H1 (cell line): ENCODE results near the gene PRTG. TPM values are rescaled to one million over a fixed set of nuclear protein-coding genes. Genes with fewer than 3 reads are reported as not detected.

Experiments
- CTCF ChIA-PET: fragments of 300-600 bp; sonication (Branson Sonifier 250); formaldehyde crosslinking; loops from one replicate; lab custom pipeline; 2021; ENCODE audit not compliant: partially characterized antibody; lab: Charles Lee
- POLR2A ChIA-PET: fragments of 300-600 bp; sonication (Branson Sonifier 250); formaldehyde crosslinking; loops from one replicate; lab custom pipeline; 2021; ENCODE audit warnings: inconsistent platforms; ENCODE audit not compliant: partially characterized antibody; lab: Charles Lee
- DNase-seq, 2 experiments: peaks; one replicate each; pipeline versions ENCODE4 v3.0.0 to v3.0.0-alpha.2; 2010 to 2022; ENCODE audit warnings: low spot score in 2 of 2, low read depth in 1 of 2, mixed read lengths in 1 of 2
- FAIRE-seq: peaks from 2 replicates; lab custom pipeline; 2011; peaks lifted over from hg19 to GRCh38; lab: Jason Lieb, UNC
- H2AFZ ChIP-seq: 2 replicates; pipeline ENCODE4 v1.8.1; 2012; ENCODE audit warnings: low read length, inconsistent platforms
- H2AK5ac ChIP-seq: 2 replicates; pipeline ENCODE4 v1.6.1; 2013; ENCODE audit warnings: low read depth, low read length
- H2BK120ac ChIP-seq: replicated peaks from 2 replicates; pipeline ENCODE3; 2013; ENCODE audit warnings: low read depth, low read length, inconsistent platforms
- H2BK12ac ChIP-seq: 2 replicates; pipeline ENCODE4 v1.6.1; 2013; ENCODE audit warnings: low read depth, low read length
- H2BK15ac ChIP-seq: 2 replicates; pipeline ENCODE4 v1.6.1; 2013; ENCODE audit warnings: low read length
- H2BK20ac ChIP-seq: 2 replicates; pipeline ENCODE4 v1.6.1; 2013; ENCODE audit warnings: low read length
- H2BK5ac ChIP-seq: 2 replicates; pipeline ENCODE4 v1.6.1; 2013; ENCODE audit warnings: low read depth, low read length
- H3K14ac ChIP-seq: 2 replicates; pipeline ENCODE4 v1.6.1; 2013; ENCODE audit warnings: inconsistent platforms; ENCODE audit not compliant: insufficient read length
- H3K18ac ChIP-seq: 2 replicates; pipeline ENCODE4 v1.6.1; 2013; ENCODE audit warnings: low read length; ENCODE audit errors: extremely low read depth
- H3K23ac ChIP-seq: 2 replicates; pipeline ENCODE4 v1.6.1; 2013; ENCODE audit warnings: inconsistent platforms; ENCODE audit not compliant: insufficient read length
- H3K23me2 ChIP-seq: 2 replicates; pipeline ENCODE4 v1.6.1; 2013; ENCODE audit warnings: low read depth, low read length
- H3K27ac ChIP-seq: 2 replicates; pipeline ENCODE4 v1.6.1; 2011; ENCODE audit warnings: low read depth, low read length, inconsistent platforms
- H3K27me3 ChIP-seq, 4 experiments: replicated peaks in 1 of 4; 1 replicate in 1 of 4; 2 replicates in 3 of 4; pipeline versions ENCODE4 v1.6.1 to v1.8.1; 2011 to 2013; ENCODE audit warnings: low read length in 3 of 4, mild to moderate bottlenecking in 3 of 4, inconsistent platforms in 2 of 4, mixed read lengths in 2 of 4, moderate library complexity in 1 of 4; ENCODE audit not compliant: control insufficient read depth in 3 of 4, insufficient read depth in 3 of 4; ENCODE audit errors: extremely low read depth in 1 of 4
- H3K36me3 ChIP-seq, 4 experiments: 2 replicates each; pipeline versions ENCODE4 v1.6.1 to v1.8.1; 2011 to 2013; ENCODE audit warnings: mild to moderate bottlenecking in 4 of 4, low read length in 3 of 4, moderate library complexity in 2 of 4, control low read depth in 1 of 4, inconsistent platforms in 1 of 4; ENCODE audit not compliant: insufficient read depth in 4 of 4, control insufficient read depth in 2 of 4
- H3K4ac ChIP-seq: replicated peaks from 2 replicates; pipeline ENCODE3; 2013; ENCODE audit warnings: low read length, low read depth, mixed read lengths, inconsistent platforms; ENCODE audit not compliant: insufficient read length
- H3K4me1 ChIP-seq, 4 experiments: replicated peaks in 1 of 4; 1 replicate in 1 of 4; 2 replicates in 3 of 4; pipeline versions ENCODE4 v1.6.1 to v1.8.1; 2011 to 2013; ENCODE audit warnings: low read length in 3 of 4, inconsistent platforms in 2 of 4, mixed read lengths in 1 of 4; ENCODE audit not compliant: insufficient read depth in 4 of 4, control insufficient read depth in 3 of 4
- H3K4me2 ChIP-seq, 2 experiments: 2 replicates each; pipeline versions ENCODE4 v1.6.1 to v1.8.1; 2011 to 2013; ENCODE audit warnings: low read depth in 2 of 2, low read length in 2 of 2, control low read depth in 1 of 2, inconsistent platforms in 1 of 2, mild to moderate bottlenecking in 1 of 2; ENCODE audit not compliant: insufficient read depth in 1 of 2
- H3K4me3 ChIP-seq, 4 experiments: fragments of 200-600, 300-600 bp in 1 of 4; sonication (generic), shearing (Covaris generic), sonication (Bioruptor Twin) in 1 of 4; 2 replicates each; pipeline versions ENCODE4 v1.5.1 to v1.8.1; 2011 to 2016; ENCODE audit warnings: low read length in 4 of 4, low read depth in 3 of 4, control low read depth in 2 of 4, inconsistent platforms in 2 of 4, mild to moderate bottlenecking in 2 of 4, mixed read lengths in 1 of 4, moderate library complexity in 1 of 4; ENCODE audit not compliant: insufficient read depth in 2 of 4; ENCODE audit errors: extremely low read depth in 1 of 4
- H3K56ac ChIP-seq: replicated peaks from 2 replicates; pipeline ENCODE3; 2013; ENCODE audit warnings: low read depth, mild to moderate bottlenecking, mixed read lengths, low read length, inconsistent platforms; ENCODE audit not compliant: insufficient read length
- H3K79me1 ChIP-seq: 2 replicates; pipeline ENCODE4 v1.6.1; 2013; ENCODE audit warnings: low read depth, low read length, control low read depth
- H3K79me2 ChIP-seq, 2 experiments: 2 replicates each; pipeline versions ENCODE4 v1.6.1 to v1.8.1; 2012 to 2013; ENCODE audit warnings: low read length in 2 of 2, mild to moderate bottlenecking in 2 of 2, inconsistent platforms in 1 of 2; ENCODE audit not compliant: insufficient read depth in 2 of 2, control insufficient read depth in 1 of 2
- H3K9ac ChIP-seq, 4 experiments: replicated peaks in 1 of 4; 1 replicate in 1 of 4; 2 replicates in 3 of 4; pipeline versions ENCODE4 v1.6.1 to v1.8.1; 2011 to 2013; ENCODE audit warnings: low read depth in 3 of 4, low read length in 3 of 4, control low read depth in 2 of 4, mild to moderate bottlenecking in 2 of 4, moderate library complexity in 2 of 4, inconsistent platforms in 1 of 4; ENCODE audit errors: extremely low read depth in 1 of 4
- H3K9me3 ChIP-seq, 2 experiments: 2 replicates each; pipeline versions ENCODE4 v1.6.1 to v1.8.1; 2012 to 2013; ENCODE audit warnings: mild to moderate bottlenecking in 2 of 2, moderate library complexity in 2 of 2, control low read depth in 1 of 2, inconsistent platforms in 1 of 2, low read depth in 1 of 2, low read length in 1 of 2, mixed read lengths in 1 of 2; ENCODE audit not compliant: insufficient read depth in 2 of 2
- H4K20me1 ChIP-seq, 2 experiments: replicated peaks in 1 of 2; 2 replicates each; pipeline versions ENCODE3 to v1.8.1; 2011 to 2013; ENCODE audit warnings: inconsistent platforms in 2 of 2, low read length in 2 of 2, mild to moderate bottlenecking in 1 of 2; ENCODE audit not compliant: insufficient read depth in 2 of 2, control insufficient read depth in 1 of 2
- H4K5ac ChIP-seq: 2 replicates; pipeline ENCODE4 v1.6.1; 2013; ENCODE audit warnings: low read length, low read depth, mixed read lengths, inconsistent platforms; ENCODE audit not compliant: insufficient read length
- H4K8ac ChIP-seq: 2 replicates; pipeline ENCODE4 v1.8.0; 2013; ENCODE audit warnings: mild to moderate bottlenecking, moderate library complexity, low read length, inconsistent platforms; ENCODE audit not compliant: insufficient read depth; ENCODE audit errors: extremely low read depth
- H4K91ac ChIP-seq: replicated peaks from 2 replicates; pipeline ENCODE3; 2013; ENCODE audit warnings: low read length, mixed read lengths, inconsistent platforms; ENCODE audit not compliant: insufficient read length
- CHD2 ChIP-seq: IDR thresholded peaks from 2 replicates; pipeline ENCODE4 v1.6.1; 2012; ENCODE audit warnings: low read length, improper control_type of control experiment
- WGBS, 2 experiments: shearing (Covaris generic) in 1 of 2; methylation state at CpG; one replicate each; pipeline versions ENCODE4 v1.1.6 to v1.1.7; 2013 to 2015; ENCODE audit warnings: low lambda C conversion rate in 2 of 2, mixed read lengths in 2 of 2, inconsistent platforms in 1 of 2, low coverage in 1 of 2, missing lambda C conversion rate in 1 of 2; ENCODE audit not compliant: insufficient replicate concordance in 2 of 2, insufficient coverage in 1 of 2, insufficient read length in 1 of 2; ENCODE audit errors: extremely low coverage in 1 of 2, missing lambda C conversion rate in 1 of 2; 5-methylcytosine and 5-hydroxymethylcytosine counted together
- polyA plus RNA-seq, 7 experiments: library from polyadenylated mRNA; depleted of rRNA in 3 of 7; stranded (reverse) in 5 of 7; unstranded in 2 of 7; fragments of >200 nt in 5 of 7; fragments of 200-250 nt in 2 of 7; gene quantifications; 1 replicate in 5 of 7; 2 replicates in 1 of 7; 4 replicates in 1 of 7; pipeline versions ENCODE4 v1.2.1 to v1.2.3, GENCODE V29; 2011 to 2013; ENCODE audit warnings: missing spikeins in 2 of 7, mixed read lengths in 2 of 7
- total RNA-seq: library from RNA; stranded (reverse); fragmentation: NEBNext Ultra II Directional; extraction: Animal tissue kit (Norgen Biotek cat#: 25700); gene quantifications from 2 replicates; pipeline ENCODE4 v1.2.1, GENCODE V29; 2021

The PRTG gene
- total and polyA plus RNA-seq, 2 of the 8 experiments (the other 6 are each of a cell fraction or from before 2014, with no cell fraction given): 3.1 to 3.2 TPM

GRCh38 chr15:55660153-55660552, 82.8 kb downstream of the PRTG start:
- no peak overlapping the region for H4K91ac ChIP-seq
- H2BK20ac ChIP-seq: no peak overlapping the region
- H3K4ac ChIP-seq: no peak overlapping the region
- no peak overlapping the region for H2BK5ac ChIP-seq
- H2BK12ac ChIP-seq: no peak overlapping the region
- H3K9me3 ChIP-seq: no peaks in the 10 kb centered on the region
- no peak overlapping the region for H2BK120ac ChIP-seq
- no peak overlapping the region for H2AFZ ChIP-seq
- FAIRE-seq (no peak), DNase-seq (no peak)
- TF ChIP-seq CHD2: no peak
- H3K4me2 ChIP-seq: no peak overlapping the region; a peak in 1 of 4 replicates
- H3K56ac ChIP-seq: no peak overlapping the region
- ChIA-PET POLR2A (interaction anchor here (2.0 kb wide), 1 partner anchor 10 kb away, joined by 4 read pairs; no protein-coding TSS in a partner anchor), CTCF (interaction anchor here (1.4 to 2.2 kb wide), 6 partner anchors 11 to 75 kb away, joined by 3 to 18 read pairs (median 5); no protein-coding TSS in a partner anchor)
- H3K23ac ChIP-seq: no peak overlapping the region
- no peak overlapping the region for H3K27ac ChIP-seq
- no peak overlapping the region; a peak in 1 of 8 replicates for H3K4me3 ChIP-seq
- no peaks in the 10 kb centered on the region for H3K27me3 ChIP-seq
- no peaks in the 10 kb centered on the region for H3K36me3 ChIP-seq
- no peak overlapping the region for H4K8ac ChIP-seq
- H2BK15ac ChIP-seq: no peak overlapping the region
- no peak overlapping the region for H4K5ac ChIP-seq
- no peak overlapping the region for H3K18ac ChIP-seq
- H3K23me2 ChIP-seq: no peaks in the 10 kb centered on the region
- no peak overlapping the region for H3K9ac ChIP-seq
- H3K4me1 ChIP-seq: peaks cover 0 to 10% (median 2%) of the 10 kb centered on the region in 4 experiments; a peak in 2 of 7 replicates
- no peaks in the 10 kb centered on the region for H3K79me2 ChIP-seq
- 56% methylated on average over 5 of the region's 5 CpGs; no CpG with 5 or more reads in 1 of the 2 experiments for WGBS, 2 experiments
- no peak overlapping the region for H3K14ac ChIP-seq
- no peaks in the 10 kb centered on the region for H4K20me1 ChIP-seq
- H2AK5ac ChIP-seq: no peak overlapping the region
- H3K79me1 ChIP-seq: no peaks in the 10 kb centered on the region
